Liver (tissue), 9 donors: Measurements from ENCODE around the gene TST. TPM values are rescaled to one million over a fixed set of nuclear protein-coding genes. Genes with fewer than 3 reads are reported as not detected.

Experiments
- DNase-seq: peaks from one replicate; pipeline ENCODE4 v3.0.0-alpha.2; 2017; ENCODE audit warnings: low spot score
- H3K27ac ChIP-seq, 2 donors: one replicate each; pipeline ENCODE4 v1.7.0; 2013; ENCODE audit warnings: inconsistent platforms in 2 of 2, low read length in 2 of 2, control low read depth in 1 of 2, low read depth in 1 of 2, mild to moderate bottlenecking in 1 of 2
- H3K27me3 ChIP-seq, 4 donors: one replicate each; pipeline versions ENCODE4 v1.6.1 to v1.7.0; 2013; ENCODE audit warnings: low read length in 3 of 4, inconsistent platforms in 1 of 4, mild to moderate bottlenecking in 1 of 4, moderate library complexity in 1 of 4; ENCODE audit not compliant: control insufficient read depth in 4 of 4, insufficient read depth in 4 of 4
- H3K36me3 ChIP-seq, 4 donors: one replicate each; pipeline versions ENCODE4 v1.6.1 to v1.7.0; 2013; ENCODE audit warnings: low read length in 3 of 4, mild to moderate bottlenecking in 3 of 4, low read depth in 1 of 4, moderate library complexity in 1 of 4; ENCODE audit not compliant: control insufficient read depth in 4 of 4, insufficient read depth in 3 of 4
- H3K4me1 ChIP-seq, 4 donors: one replicate each; pipeline versions ENCODE4 v1.6.1 to v1.7.0; 2013; ENCODE audit warnings: low read length in 3 of 4, mild to moderate bottlenecking in 3 of 4, moderate library complexity in 1 of 4; ENCODE audit not compliant: control insufficient read depth in 4 of 4, insufficient read depth in 4 of 4
- H3K4me3 ChIP-seq, 3 donors: one replicate each; pipeline versions ENCODE4 v1.6.1 to v1.7.0; 2013; ENCODE audit warnings: low read length in 3 of 3, control low read depth in 1 of 3, low read depth in 1 of 3, mild to moderate bottlenecking in 1 of 3
- H3K9ac ChIP-seq, 2 donors: one replicate each; pipeline ENCODE4 v1.7.0; 2013; ENCODE audit warnings: low read length in 2 of 2, mild to moderate bottlenecking in 2 of 2, moderate library complexity in 2 of 2, control low read depth in 1 of 2, low read depth in 1 of 2
- H3K9me3 ChIP-seq, 4 donors: one replicate each; pipeline versions ENCODE4 v1.6.1 to v1.7.0; 2013; ENCODE audit warnings: low read length in 3 of 4; ENCODE audit not compliant: control insufficient read depth in 4 of 4
- FOXA1 ChIP-seq: IDR thresholded peaks from 2 replicates; pipeline ENCODE4 v1.6.1; 2016; ENCODE audit warnings: antibody characterized with exemption
- FOXA2 ChIP-seq: IDR thresholded peaks from 2 replicates; pipeline ENCODE4 v1.6.1; 2016; ENCODE audit warnings: antibody characterized with exemption
- GABPA ChIP-seq, 2 donors: IDR thresholded peaks in 1 of 2; conservative IDR thresholded peaks in 1 of 2; 2 replicates each; pipeline ENCODE4 v1.6.1; 2016; ENCODE audit warnings: antibody characterized with exemption in 2 of 2, mild to moderate bottlenecking in 1 of 2, moderate library complexity in 1 of 2
- HNF4G ChIP-seq: IDR thresholded peaks from 2 replicates; pipeline ENCODE4 v1.6.1; 2016; ENCODE audit warnings: antibody characterized with exemption
- JUND ChIP-seq, 2 donors: IDR thresholded peaks; 2 replicates each; pipeline ENCODE4 v1.6.1; 2016; ENCODE audit warnings: antibody characterized with exemption in 2 of 2
- RAD21 ChIP-seq, 2 donors: IDR thresholded peaks; 2 replicates each; pipeline ENCODE4 v1.6.1; 2016; ENCODE audit warnings: antibody characterized with exemption in 2 of 2, mild to moderate bottlenecking in 2 of 2
- RXRA ChIP-seq, 2 donors: IDR thresholded peaks; 2 replicates each; pipeline ENCODE4 v1.6.1; 2017 to 2018; ENCODE audit warnings: antibody characterized with exemption in 2 of 2, mild to moderate bottlenecking in 1 of 2
- SP1 ChIP-seq: IDR thresholded peaks from 2 replicates; pipeline ENCODE4 v1.6.1; 2018; ENCODE audit warnings: antibody characterized with exemption, mild to moderate bottlenecking
- TAF1 ChIP-seq: conservative IDR thresholded peaks from 2 replicates; pipeline ENCODE4 v1.6.1; 2016; ENCODE audit warnings: antibody characterized with exemption, mild to moderate bottlenecking
- ZBTB33 ChIP-seq: IDR thresholded peaks from 2 replicates; pipeline ENCODE4 v1.6.1; 2016; ENCODE audit warnings: antibody characterized with exemption
- WGBS: extraction: QIAGEN DNeasy Blood & Tissue Kit; methylation state at CpG from one replicate; pipeline ENCODE4 v1.1.7; 2013; 5-methylcytosine and 5-hydroxymethylcytosine counted together
- polyA plus RNA-seq, 2 donors: library from polyadenylated mRNA; stranded (reverse) in 1 of 2; unstranded in 1 of 2; fragments of 200-250 nt in 1 of 2; fragments of >200 nt in 1 of 2; fragmentation: Nextera tagmentation in 1 of 2; extraction: Ambion mirVana in 1 of 2; gene quantifications; one replicate each; pipeline versions ENCODE4 v1.2.1 to v1.2.3, GENCODE V29; 2013 to 2015
- total RNA-seq, 2 donors: library from RNA; depleted of rRNA; stranded (reverse); fragments of >200 nt; gene quantifications; one replicate each; pipeline ENCODE4 v1.2.3, GENCODE V29; 2014
- TF ChIP-seq, protein P1 (sequence below): fragments of 150-350 bp; IDR thresholded peaks from 2 replicates; pipeline ENCODE4 v1.5.1; 2017; ENCODE audit warnings: improper control_type of control experiment, low read depth, low read length; ENCODE audit not compliant: missing input control
- TF ChIP-seq, protein P2 (sequence below): IDR thresholded peaks from 2 replicates; pipeline ENCODE4 v1.6.1; 2016; ENCODE audit warnings: antibody characterized with exemption
- TF ChIP-seq, protein P3 (sequence below): IDR thresholded peaks from 2 replicates; pipeline ENCODE4 v1.6.1; 2016; ENCODE audit warnings: antibody characterized with exemption
- donor health status: healthy.
- donor health status: healthy.
- donor health status: healthy.
- donor health status: healthy.
- donor health status: healthy.

The TST gene
- total and polyA plus RNA-seq, 4 donors, result 186 to 404 (median 292) TPM

DNA sequence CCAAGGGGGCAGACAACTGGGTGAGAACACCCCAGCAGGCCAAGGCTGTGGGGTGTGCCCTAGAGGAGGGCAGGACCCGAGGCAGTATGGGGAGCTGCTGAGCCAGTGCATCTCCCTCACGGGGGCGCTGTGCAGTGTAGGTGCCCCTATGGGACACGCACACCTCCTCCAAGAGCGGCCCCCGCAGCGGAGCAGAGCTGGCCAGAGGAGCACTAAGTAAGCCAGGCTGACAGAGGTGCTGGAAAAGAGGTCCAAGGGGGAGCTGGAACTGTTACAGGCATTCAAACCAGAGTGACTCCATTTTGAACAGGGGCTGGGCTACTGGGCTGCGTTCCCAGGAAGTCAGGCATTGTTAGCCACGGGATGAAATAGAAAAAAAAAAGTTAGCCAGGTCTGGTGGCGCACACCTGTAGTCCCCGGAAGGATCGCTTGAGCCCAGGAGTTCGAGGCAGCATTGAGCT lies 41.8 kb downstream of the TST start:
- no peaks in the 10 kb centered on the region for H3K36me3 ChIP-seq
- TF ChIP-seq, protein P1, sequence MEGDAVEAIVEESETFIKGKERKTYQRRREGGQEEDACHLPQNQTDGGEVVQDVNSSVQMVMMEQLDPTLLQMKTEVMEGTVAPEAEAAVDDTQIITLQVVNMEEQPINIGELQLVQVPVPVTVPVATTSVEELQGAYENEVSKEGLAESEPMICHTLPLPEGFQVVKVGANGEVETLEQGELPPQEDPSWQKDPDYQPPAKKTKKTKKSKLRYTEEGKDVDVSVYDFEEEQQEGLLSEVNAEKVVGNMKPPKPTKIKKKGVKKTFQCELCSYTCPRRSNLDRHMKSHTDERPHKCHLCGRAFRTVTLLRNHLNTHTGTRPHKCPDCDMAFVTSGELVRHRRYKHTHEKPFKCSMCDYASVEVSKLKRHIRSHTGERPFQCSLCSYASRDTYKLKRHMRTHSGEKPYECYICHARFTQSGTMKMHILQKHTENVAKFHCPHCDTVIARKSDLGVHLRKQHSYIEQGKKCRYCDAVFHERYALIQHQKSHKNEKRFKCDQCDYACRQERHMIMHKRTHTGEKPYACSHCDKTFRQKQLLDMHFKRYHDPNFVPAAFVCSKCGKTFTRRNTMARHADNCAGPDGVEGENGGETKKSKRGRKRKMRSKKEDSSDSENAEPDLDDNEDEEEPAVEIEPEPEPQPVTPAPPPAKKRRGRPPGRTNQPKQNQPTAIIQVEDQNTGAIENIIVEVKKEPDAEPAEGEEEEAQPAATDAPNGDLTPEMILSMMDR, result peak; percentile 24
- TF ChIP-seq, protein P2, sequence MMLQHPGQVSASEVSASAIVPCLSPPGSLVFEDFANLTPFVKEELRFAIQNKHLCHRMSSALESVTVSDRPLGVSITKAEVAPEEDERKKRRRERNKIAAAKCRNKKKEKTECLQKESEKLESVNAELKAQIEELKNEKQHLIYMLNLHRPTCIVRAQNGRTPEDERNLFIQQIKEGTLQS, result no peak
- peak; percentile 78 for DNase-seq
- peaks cover 0 to 4% (median 2%) of the 10 kb centered on the region in 4 donors for H3K4me1 ChIP-seq
- WGBS, result 20% methylated on average over 13 of the region's 13 CpGs
- H3K27me3 ChIP-seq, result no peaks in the 10 kb centered on the region
- peak overlapping the region; percentile 1 to 26 (median 13) for H3K4me3 ChIP-seq
- H3K9me3 ChIP-seq, result no peaks in the 10 kb centered on the region
- H3K27ac ChIP-seq, result no peak overlapping the region
- H3K9ac ChIP-seq, result peak overlapping the region; percentile 18 to 39

DNA sequence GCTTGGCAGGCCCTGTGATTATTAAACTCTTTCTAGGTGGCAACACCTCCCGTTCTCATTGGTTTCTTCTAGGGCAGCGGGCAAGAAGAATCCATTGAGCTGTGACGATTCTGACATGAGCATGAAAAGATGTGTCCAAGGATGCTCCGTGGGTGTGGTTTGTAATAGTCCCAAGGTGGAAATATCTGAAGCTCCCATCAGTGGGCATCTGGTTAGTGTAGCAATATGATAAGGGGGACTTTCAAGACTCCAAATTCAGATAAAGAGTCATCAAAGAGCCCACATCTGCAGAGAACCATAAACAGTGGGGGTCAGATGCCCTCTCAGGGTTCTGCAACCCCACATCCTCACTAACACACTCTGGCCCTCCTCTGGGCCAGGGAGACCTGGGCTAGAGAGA lies 42.6 kb downstream of the TST start:
- DNase-seq, result no peak
- Histone ChIP-seq H3K36me3 (no peaks in the 10 kb centered on the region), H3K27ac (no peak overlapping the region), H3K9me3 (no peaks in the 10 kb centered on the region), H3K4me1 (peaks cover 0 to 4% (median 2%) of the 10 kb centered on the region in 4 donors), H3K4me3 (no peak overlapping the region), H3K27me3 (no peaks in the 10 kb centered on the region), H3K9ac (no peak overlapping the region)
- TF ChIP-seq RAD21 (IDR thresholded peaks at IDR 0.05) (no peak), TAF1 (no peak), RXRA (IDR thresholded peaks at IDR 0.05) (no peak)
- WGBS, result 93% methylated on average over 4 of the region's 4 CpGs

GRCh38 chr22:36971341-36972125 lies 47.7 kb downstream of the TST start:
- WGBS, result 75% methylated on average over 19 of the region's 19 CpGs
- no peak for DNase-seq

More at GRCh38 chr22:36971341-36972125, 47.7 kb downstream of the TST start:
- Histone ChIP-seq H3K4me1 (no peaks in the 10 kb centered on the region), H3K9ac (no peak overlapping the region), H3K27me3 (no peaks in the 10 kb centered on the region), H3K9me3 (no peaks in the 10 kb centered on the region), H3K4me3 (no peak overlapping the region), H3K36me3 (no peaks in the 10 kb centered on the region), H3K27ac (no peak overlapping the region)
- TF ChIP-seq FOXA1 (no peak), RAD21 (IDR thresholded peaks at IDR 0.05) (no peak), ZBTB33 (no peak), GABPA (IDR thresholded peaks at IDR 0.05 in 1 of 2, conservative IDR thresholded peaks at IDR 0.05 in 1 of 2) (no peak), SP1 (no peak), HNF4G (no peak), FOXA2 (no peak), TAF1 (no peak), RXRA (IDR thresholded peaks at IDR 0.05) (no peak), JUND (IDR thresholded peaks at IDR 0.05) (no peak)
- TF ChIP-seq, protein P3, sequence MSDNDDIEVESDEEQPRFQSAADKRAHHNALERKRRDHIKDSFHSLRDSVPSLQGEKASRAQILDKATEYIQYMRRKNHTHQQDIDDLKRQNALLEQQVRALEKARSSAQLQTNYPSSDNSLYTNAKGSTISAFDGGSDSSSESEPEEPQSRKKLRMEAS, result no peak
- TF ChIP-seq, protein P2, result no peak
- TF ChIP-seq, protein P1, result no peak
